DOHH2 (cell line): ENCODE data around the gene FBXL13.

Experiments
- H3F3A ChIP-seq: fragments of 200-600 bp; sonication (generic), shearing (Covaris generic); 2 replicates; pipeline ENCODE4 v1.6.0; 2016; ENCODE audit warnings: antibody characterized with exemption, mild to moderate bottlenecking; ENCODE audit not compliant: control insufficient read depth, insufficient read depth
- H3K27ac ChIP-seq: fragments of 200-600 bp; sonication (generic); 2 replicates; pipeline ENCODE4 v1.5.1; 2014; ENCODE audit warnings: low read depth, mild to moderate bottlenecking, low read length, moderate library complexity
- H3K27me3 ChIP-seq: fragments of 200-600 bp; sonication (generic); 2 replicates; pipeline ENCODE4 v1.6.1; 2014; ENCODE audit warnings: mild to moderate bottlenecking, low read length, mixed read lengths; ENCODE audit not compliant: control insufficient read depth
- H3K36me3 ChIP-seq: fragments of 200-600 bp; sonication (generic); 2 replicates; pipeline ENCODE4 v1.6.1; 2014; ENCODE audit warnings: mild to moderate bottlenecking, low read length, moderate library complexity, mixed read lengths; ENCODE audit not compliant: control insufficient read depth
- H3K4me1 ChIP-seq: fragments of 200-600 bp; sonication (generic); 2 replicates; pipeline ENCODE4 v1.6.1; 2014; ENCODE audit warnings: mild to moderate bottlenecking, low read length, mixed read lengths; ENCODE audit not compliant: control insufficient read depth
- H3K4me2 ChIP-seq: fragments of 200-600 bp; sonication (generic); 2 replicates; pipeline ENCODE4 v1.6.0; 2014; ENCODE audit warnings: mild to moderate bottlenecking, low read length, moderate library complexity
- H3K4me3 ChIP-seq: fragments of 200-600 bp; sonication (generic); 2 replicates; pipeline ENCODE4 v1.5.1; 2014; ENCODE audit warnings: mild to moderate bottlenecking, low read length, mixed read lengths
- H3K79me2 ChIP-seq: fragments of 200-600 bp; sonication (generic); 2 replicates; pipeline ENCODE4 v1.6.1; 2014; ENCODE audit warnings: mild to moderate bottlenecking, low read length, mixed read lengths; ENCODE audit not compliant: control insufficient read depth
- H3K9me2 ChIP-seq: fragments of 200-600 bp; sonication (generic); replicated peaks from 2 replicates; pipeline ENCODE4 v1.6.1; 2014; ENCODE audit warnings: mild to moderate bottlenecking, low read length, mixed read lengths; ENCODE audit not compliant: control insufficient read depth
- H3K9me3 ChIP-seq: fragments of 200-600 bp; sonication (generic); 2 replicates; pipeline ENCODE4 v1.6.1; 2014; ENCODE audit warnings: antibody characterized with exemption, low read length, mixed read lengths; ENCODE audit not compliant: control insufficient read depth, insufficient read depth
- H4K20me1 ChIP-seq: fragments of 200-600 bp; sonication (generic); 2 replicates; pipeline ENCODE4 v1.6.0; 2014; ENCODE audit warnings: low read depth, mild to moderate bottlenecking, antibody characterized with exemption, low read length, moderate library complexity; ENCODE audit not compliant: control insufficient read depth, insufficient read depth
- EZH2phosphoT487 ChIP-seq: fragments of 200-600 bp; sonication (generic); IDR thresholded peaks from 2 replicates; pipeline ENCODE4 v1.6.1; 2017; ENCODE audit warnings: borderline replicate concordance, mild to moderate bottlenecking, antibody characterized with exemption, low read length, moderate library complexity, mixed read lengths
- TF ChIP-seq, protein P1 (sequence below): fragments of 200-600 bp; sonication (generic); IDR thresholded peaks from one replicate; pipeline ENCODE4 v1.5.1; 2014; ENCODE audit warnings: antibody characterized with exemption, mild to moderate bottlenecking, low read depth, low read length; ENCODE audit not compliant: poor library complexity, severe bottlenecking

Gene FBXL13

GRCh38 chr7:102836977-102837376, 237.6 kb downstream of the FBXL13 start:
- Histone ChIP-seq H3K4me2 (no peak overlapping the region), H3K27ac (no peak overlapping the region)
- no peak for TF ChIP-seq EZH2phosphoT487
- TF ChIP-seq, protein P1, sequence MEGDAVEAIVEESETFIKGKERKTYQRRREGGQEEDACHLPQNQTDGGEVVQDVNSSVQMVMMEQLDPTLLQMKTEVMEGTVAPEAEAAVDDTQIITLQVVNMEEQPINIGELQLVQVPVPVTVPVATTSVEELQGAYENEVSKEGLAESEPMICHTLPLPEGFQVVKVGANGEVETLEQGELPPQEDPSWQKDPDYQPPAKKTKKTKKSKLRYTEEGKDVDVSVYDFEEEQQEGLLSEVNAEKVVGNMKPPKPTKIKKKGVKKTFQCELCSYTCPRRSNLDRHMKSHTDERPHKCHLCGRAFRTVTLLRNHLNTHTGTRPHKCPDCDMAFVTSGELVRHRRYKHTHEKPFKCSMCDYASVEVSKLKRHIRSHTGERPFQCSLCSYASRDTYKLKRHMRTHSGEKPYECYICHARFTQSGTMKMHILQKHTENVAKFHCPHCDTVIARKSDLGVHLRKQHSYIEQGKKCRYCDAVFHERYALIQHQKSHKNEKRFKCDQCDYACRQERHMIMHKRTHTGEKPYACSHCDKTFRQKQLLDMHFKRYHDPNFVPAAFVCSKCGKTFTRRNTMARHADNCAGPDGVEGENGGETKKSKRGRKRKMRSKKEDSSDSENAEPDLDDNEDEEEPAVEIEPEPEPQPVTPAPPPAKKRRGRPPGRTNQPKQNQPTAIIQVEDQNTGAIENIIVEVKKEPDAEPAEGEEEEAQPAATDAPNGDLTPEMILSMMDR, result no peak

GRCh38 chr7:102836191-102836919, 238.2 kb downstream of the FBXL13 start:
- H3F3A ChIP-seq, result no peaks in the 10 kb centered on the region
- TF ChIP-seq, protein P1, result no peak
- TF ChIP-seq EZH2phosphoT487, result no peak
- no peaks in the 10 kb centered on the region for H3K9me3 ChIP-seq
- no peaks in the 10 kb centered on the region for H3K27me3 ChIP-seq
- no peaks in the 10 kb centered on the region for H3K9me2 ChIP-seq
- H3K4me1 ChIP-seq, result peaks cover 7% of the 10 kb centered on the region
- H3K36me3 ChIP-seq, result no peaks in the 10 kb centered on the region
- H3K79me2 ChIP-seq, result no peaks in the 10 kb centered on the region
- no peak overlapping the region for H3K4me3 ChIP-seq
- no peaks in the 10 kb centered on the region for H4K20me1 ChIP-seq
- H3K4me2 ChIP-seq, result no peak overlapping the region
- H3K27ac ChIP-seq, result no peak overlapping the region

More at GRCh38 chr7:102836977-102837376, 237.6 kb downstream of the FBXL13 start:
- H3K9me2 ChIP-seq, result no peaks in the 10 kb centered on the region
- no peaks in the 10 kb centered on the region for H4K20me1 ChIP-seq
- peaks cover 9% of the 10 kb centered on the region for H3K4me1 ChIP-seq
- no peaks in the 10 kb centered on the region for H3K27me3 ChIP-seq
- H3K79me2 ChIP-seq, result no peaks in the 10 kb centered on the region
- H3F3A ChIP-seq, result no peaks in the 10 kb centered on the region
- no peaks in the 10 kb centered on the region for H3K9me3 ChIP-seq
- H3K36me3 ChIP-seq, result no peaks in the 10 kb centered on the region
- H3K4me3 ChIP-seq, result no peak overlapping the region

- no peaks in the 10 kb centered on the region for H3K79me2 ChIP-seq
- no peaks in the 10 kb centered on the region for H3K9me2 ChIP-seq
- H3K27me3 ChIP-seq, result no peaks in the 10 kb centered on the region
- H3F3A ChIP-seq, result no peaks in the 10 kb centered on the region
- H3K9me3 ChIP-seq, result no peaks in the 10 kb centered on the region
- no peak overlapping the region for H3K4me2 ChIP-seq
- H3K4me3 ChIP-seq, result no peak overlapping the region
- no peaks in the 10 kb centered on the region for H4K20me1 ChIP-seq
- no peak overlapping the region for H3K27ac ChIP-seq
- H3K36me3 ChIP-seq, result no peaks in the 10 kb centered on the region
- peaks cover under 1% of the 10 kb centered on the region; the same call in 1 of the 2 replicates for H3K4me1 ChIP-seq
- TF ChIP-seq, protein P1, result no peak
- TF ChIP-seq EZH2phosphoT487, result no peak
These were observed 239.6 kb downstream of the FBXL13 start for GRCh38 chr7:102834999-102835398.
